ENCODE measurements around the gene ATP6V0C.

ATP6V0C gene

GRCh38 chr16:2508722-2509400 lies 4.9 kb upstream of the ATP6V0C start:
- DNase-seq (ENCODE audit: low read depth in 2 of 2), result no peak

- DNase-seq (ENCODE audit: low read depth in 2 of 2), result no peak
These were observed 2.5 kb upstream of the ATP6V0C start for GRCh38 chr16:2511128-2511800.

GRCh38 chr16:2511996-2512734 lies 1.6 kb upstream of the ATP6V0C start:
- no peak for DNase-seq (ENCODE audit: low read depth in 2 of 2)

GRCh38 chr16:2512735-2513404 lies 882 bp upstream of the ATP6V0C start:
- no peak for DNase-seq (ENCODE audit: low read depth in 2 of 2)

GRCh38 chr16:2514333-2515179 lies 804 bp downstream of the ATP6V0C start:
- DNase-seq (ENCODE audit: low read depth in 2 of 2), result no peak

GRCh38 chr16:2515180-2515851 lies 1.6 kb downstream of the ATP6V0C start:
- DNase-seq (ENCODE audit: low read depth in 2 of 2), result no peak

GRCh38 chr16:2516391-2517240 lies 2.9 kb downstream of the ATP6V0C start:
- DNase-seq (ENCODE audit: low read depth in 2 of 2), result no peak

GRCh38 chr16:2517954-2518605 lies 4.3 kb downstream of the ATP6V0C start:
- no peak for DNase-seq (ENCODE audit: low read depth in 2 of 2)

GRCh38 chr16:2518823-2519710 lies 5.3 kb downstream of the ATP6V0C start:
- DNase-seq (ENCODE audit: low read depth in 2 of 2), result no peak

GRCh38 chr16:2519711-2520080 lies 5.9 kb downstream of the ATP6V0C start:
- no peak for DNase-seq (ENCODE audit: low read depth in 2 of 2)

- peak; percentile 78 to 83 for DNase-seq (ENCODE audit: low read depth in 2 of 2)
These were observed 6.5 kb downstream of the ATP6V0C start, which contains the start of gene AMDHD2 for GRCh38 chr16:2520097-2520783. Gene AMDHD2, plus strand, starts transcription at chr16:2520371. Its CDS starts 88 bp downstream, at chr16:2520459.

GRCh38 chr16:2520784-2521531 lies 7.2 kb downstream of the ATP6V0C start:
- DNase-seq (ENCODE audit: low read depth in 2 of 2), result no peak

- no peak for DNase-seq (ENCODE audit: low read depth in 2 of 2)
These were observed 10.1 kb downstream of the ATP6V0C start for GRCh38 chr16:2523801-2524231.

- no peak for DNase-seq (ENCODE audit: low read depth in 2 of 2)
These were observed 10.7 kb downstream of the ATP6V0C start for GRCh38 chr16:2524339-2524938.

GRCh38 chr16:2526135-2526534 lies 12.4 kb downstream of the ATP6V0C start:
- no peak for DNase-seq (ENCODE audit: low read depth in 2 of 2)

- DNase-seq (ENCODE audit: low read depth in 2 of 2), result no peak
These were observed 13.5 kb downstream of the ATP6V0C start for GRCh38 chr16:2527071-2527783.
